Small intestine (tissue), 7 donors: ENCODE results near the gene COL6A2. TPM values are rescaled to one million over a fixed set of nuclear protein-coding genes. Genes with fewer than 3 reads are reported as not detected.

Source experiments
- DNase-seq, 2 donors: peaks; one replicate each; pipeline versions ENCODE4 v3.0.0 to v3.0.0-alpha.2; 2013
- FAIRE-seq: peaks from 2 replicates; lab custom pipeline; 2012; peaks lifted over from hg19 to GRCh38; lab: Jason Lieb, UNC
- H3K27ac ChIP-seq, 3 donors: one replicate each; pipeline ENCODE4 v1.5.1; 2013; ENCODE audit warnings: low read length in 2 of 3, mild to moderate bottlenecking in 2 of 3, control low read depth in 1 of 3, inconsistent platforms in 1 of 3, low read depth in 1 of 3, moderate library complexity in 1 of 3
- H3K27me3 ChIP-seq, 3 donors: one replicate each; pipeline ENCODE4 v1.6.1; 2013; ENCODE audit warnings: low read length in 3 of 3, inconsistent platforms in 1 of 3; ENCODE audit not compliant: control insufficient read depth in 3 of 3, insufficient read depth in 3 of 3
- H3K36me3 ChIP-seq, 3 donors: one replicate each; pipeline ENCODE4 v1.6.1; 2013; ENCODE audit warnings: low read length in 3 of 3, inconsistent platforms in 1 of 3, low read depth in 1 of 3, mild to moderate bottlenecking in 1 of 3, moderate library complexity in 1 of 3; ENCODE audit not compliant: control insufficient read depth in 3 of 3, insufficient read depth in 2 of 3
- H3K4me1 ChIP-seq, 3 donors: one replicate each; pipeline ENCODE4 v1.6.1; 2013; ENCODE audit warnings: low read length in 2 of 3, inconsistent platforms in 1 of 3, low read depth in 1 of 3, mild to moderate bottlenecking in 1 of 3, moderate library complexity in 1 of 3; ENCODE audit not compliant: control insufficient read depth in 3 of 3, insufficient read depth in 2 of 3
- H3K4me3 ChIP-seq, 3 donors: one replicate each; pipeline ENCODE4 v1.5.1; 2013; ENCODE audit warnings: low read length in 3 of 3, control low read depth in 1 of 3, inconsistent platforms in 1 of 3, low read depth in 1 of 3, mild to moderate bottlenecking in 1 of 3, moderate library complexity in 1 of 3
- H3K9me3 ChIP-seq, 2 donors: one replicate each; pipeline ENCODE4 v1.6.1; 2013; ENCODE audit warnings: low read depth in 1 of 2, low read length in 1 of 2; ENCODE audit not compliant: control insufficient read depth in 2 of 2, insufficient read depth in 1 of 2
- WGBS, 3 donors: extraction: QIAGEN DNeasy Blood & Tissue Kit; methylation state at CpG; one replicate each; pipeline ENCODE4 v1.1.7; 2013; 5-methylcytosine and 5-hydroxymethylcytosine counted together
- polyA plus RNA-seq, 4 donors: library from polyadenylated mRNA; stranded (reverse) in 3 of 4; unstranded in 1 of 4; fragments of 200-250 nt in 3 of 4; fragments of 120-200 nt in 1 of 4; gene quantifications; one replicate each; pipeline versions ENCODE4 v1.2.1 to v1.2.3, GENCODE V29; 2013
- donor health status: healthy with polysubstance abuse.
- donor health status: control.
- donor health status: control.
- donor health status: Bipolar disorder and iron deficiency.
- donor health status: healthy.

COL6A2 gene
- polyA plus RNA-seq, 4 donors = 3.8 to 159 (median 68.5) TPM

DNA sequence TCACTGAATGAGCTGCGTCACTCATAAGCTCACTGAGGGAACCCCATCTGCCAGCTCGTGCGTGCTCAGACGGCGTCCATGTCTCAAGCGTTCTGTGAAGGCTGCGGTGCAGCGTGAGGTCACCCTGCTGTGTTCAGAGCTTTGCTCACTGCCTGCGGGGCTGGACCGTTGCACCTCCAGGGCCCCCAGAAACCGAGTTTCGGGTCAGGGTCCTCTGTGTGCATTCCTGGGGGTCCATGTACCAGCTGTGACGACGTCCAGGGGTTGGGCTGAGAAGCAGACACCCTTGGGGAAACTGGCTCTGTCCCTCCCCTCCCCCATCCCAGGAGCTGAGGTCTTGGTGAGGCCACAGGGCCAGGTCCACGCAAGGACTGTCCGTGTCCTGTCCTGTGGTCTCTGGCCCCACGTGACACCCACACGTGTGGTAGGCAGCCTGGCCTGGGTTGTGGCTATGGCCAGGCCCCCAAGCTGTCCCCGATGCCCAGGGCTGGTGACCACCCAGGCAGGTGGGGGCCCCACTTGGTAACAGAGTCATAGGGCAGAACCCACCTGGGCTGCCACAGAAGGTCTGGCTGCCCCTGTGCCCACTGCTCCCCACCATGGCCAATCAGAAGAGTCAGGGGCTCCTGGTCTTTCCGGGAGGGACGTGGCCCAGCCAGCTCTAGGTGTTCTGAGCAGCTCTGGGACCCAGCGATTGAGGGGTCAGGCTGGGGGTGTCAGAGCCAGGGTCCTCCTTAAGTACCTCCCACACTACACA, 33.1 kb downstream of the COL6A2 start:
- WGBS, 3 donors = 64 to 77% (median 76%) methylated on average over 22 of the region's 22 CpGs
- Histone ChIP-seq H3K4me1 (no peaks in the 10 kb centered on the region), H3K9me3 (no peaks in the 10 kb centered on the region), H3K27me3 (no peaks in the 10 kb centered on the region), H3K36me3 (peaks cover 0 to 21% (median 0%) of the 10 kb centered on the region in 3 donors), H3K4me3 (no peak overlapping the region), H3K27ac (no peak overlapping the region)
- FAIRE-seq (no peak), DNase-seq (no peak)

DNA sequence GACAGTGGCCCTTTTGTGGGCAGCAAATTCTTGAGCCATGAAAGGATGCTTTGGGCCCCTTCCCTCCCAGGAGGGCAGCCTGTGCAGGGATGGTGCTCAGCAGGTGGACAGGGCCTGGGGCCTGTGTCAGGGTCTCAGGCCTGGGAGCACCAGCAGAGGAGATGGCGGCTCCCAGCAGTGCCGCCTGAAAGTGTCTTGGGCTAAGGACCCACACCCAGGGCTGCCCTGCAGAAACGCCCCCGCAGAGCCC, 33.6 kb downstream of the COL6A2 start:
- H3K4me1 ChIP-seq = no peaks in the 10 kb centered on the region
- WGBS, 3 donors = 81 to 91% (median 90%) methylated on average over 4 of the region's 4 CpGs
- FAIRE-seq = no peak

DNA sequence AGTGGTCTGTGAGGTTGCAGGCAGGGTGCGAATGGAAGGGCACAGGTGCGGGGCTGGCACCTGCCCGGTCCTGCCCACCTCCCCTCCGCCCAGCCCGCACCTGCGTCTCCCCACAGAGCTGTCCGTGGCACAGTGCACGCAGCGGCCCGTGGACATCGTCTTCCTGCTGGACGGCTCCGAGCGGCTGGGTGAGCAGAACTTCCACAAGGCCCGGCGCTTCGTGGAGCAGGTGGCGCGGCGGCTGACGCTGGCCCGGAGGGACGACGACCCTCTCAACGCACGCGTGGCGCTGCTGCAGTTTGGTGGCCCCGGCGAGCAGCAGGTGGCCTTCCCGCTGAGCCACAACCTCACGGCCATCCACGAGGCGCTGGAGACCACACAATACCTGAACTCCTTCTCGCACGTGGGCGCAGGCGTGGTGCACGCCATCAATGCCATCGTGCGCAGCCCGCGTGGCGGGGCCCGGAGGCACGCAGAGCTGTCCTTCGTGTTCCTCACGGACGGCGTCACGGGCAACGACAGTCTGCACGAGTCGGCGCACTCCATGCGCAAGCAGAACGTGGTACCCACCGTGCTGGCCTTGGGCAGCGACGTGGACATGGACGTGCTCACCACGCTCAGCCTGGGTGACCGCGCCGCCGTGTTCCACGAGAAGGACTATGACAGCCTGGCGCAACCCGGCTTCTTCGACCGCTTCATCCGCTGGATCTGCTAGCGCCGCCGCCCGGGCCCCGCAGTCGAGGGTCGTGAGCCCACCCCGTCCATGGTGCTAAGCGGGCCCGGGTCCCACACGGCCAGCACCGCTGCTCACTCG, 34.1 kb downstream of the COL6A2 start:
- H3K27ac ChIP-seq = no peak overlapping the region
- H3K4me1 ChIP-seq = no peaks in the 10 kb centered on the region
- 95 to 97% (median 95%) methylated on average over 83 to 85 of the region's 85 CpGs for WGBS, 3 donors
- FAIRE-seq (no peak), DNase-seq (no peak)
- peaks cover 0 to 16% (median 0%) of the 10 kb centered on the region in 3 donors for H3K36me3 ChIP-seq
- H3K9me3 ChIP-seq = no peaks in the 10 kb centered on the region
- no peaks in the 10 kb centered on the region for H3K27me3 ChIP-seq
- no peak overlapping the region for H3K4me3 ChIP-seq

More for the DNA sequence above, 33.6 kb downstream of the COL6A2 start:
- no peak overlapping the region for H3K27ac ChIP-seq
- no peaks in the 10 kb centered on the region for H3K27me3 ChIP-seq
- H3K4me3 ChIP-seq = no peak overlapping the region
- peaks cover 0 to 19% (median 0%) of the 10 kb centered on the region in 3 donors for H3K36me3 ChIP-seq
- DNase-seq = no peak
- no peaks in the 10 kb centered on the region for H3K9me3 ChIP-seq

DNA sequence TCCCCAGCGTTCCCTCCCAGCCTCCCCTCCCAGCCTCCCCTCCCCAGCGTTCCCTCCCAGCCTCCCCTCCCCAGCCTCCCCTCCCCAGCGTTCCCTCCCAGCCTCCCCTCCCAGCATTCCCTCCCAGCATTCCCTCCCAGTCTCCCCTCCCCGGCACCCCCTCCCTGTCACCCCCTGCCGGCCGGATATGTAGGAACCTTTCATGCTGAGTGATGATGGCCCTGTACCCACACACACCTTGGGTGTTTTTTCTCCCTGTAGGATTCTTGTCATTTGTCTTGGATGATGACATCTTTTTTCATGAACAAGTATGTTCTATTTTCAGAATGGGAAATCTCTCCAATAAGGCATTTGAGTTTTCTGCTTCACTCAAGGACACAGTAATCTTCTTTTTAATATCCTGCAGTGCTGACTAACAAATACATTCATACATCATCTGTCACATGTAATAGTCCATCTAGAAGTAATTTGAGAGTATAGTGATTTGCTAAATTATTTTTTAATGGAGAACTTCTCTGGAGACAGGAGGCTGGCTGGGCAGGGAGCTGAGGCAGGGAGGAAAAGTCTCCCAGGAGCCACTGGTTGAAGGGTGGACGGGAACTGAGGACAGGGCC, 38.0 kb downstream of the COL6A2 start:
- peaks cover 0 to under 1% (median 0%) of the 10 kb centered on the region in 3 donors for H3K4me1 ChIP-seq
- no peaks in the 10 kb centered on the region for H3K27me3 ChIP-seq
- H3K27ac ChIP-seq = no peak overlapping the region
- H3K4me3 ChIP-seq = no peak overlapping the region
- DNase-seq (no peak), FAIRE-seq (no peak)
- peaks cover 0 to 14% (median 0%) of the 10 kb centered on the region in 3 donors for H3K36me3 ChIP-seq
- WGBS, 3 donors = 46 to 65% (median 60%) methylated on average over 4 to 7 of the region's 7 CpGs
- no peaks in the 10 kb centered on the region for H3K9me3 ChIP-seq

DNA sequence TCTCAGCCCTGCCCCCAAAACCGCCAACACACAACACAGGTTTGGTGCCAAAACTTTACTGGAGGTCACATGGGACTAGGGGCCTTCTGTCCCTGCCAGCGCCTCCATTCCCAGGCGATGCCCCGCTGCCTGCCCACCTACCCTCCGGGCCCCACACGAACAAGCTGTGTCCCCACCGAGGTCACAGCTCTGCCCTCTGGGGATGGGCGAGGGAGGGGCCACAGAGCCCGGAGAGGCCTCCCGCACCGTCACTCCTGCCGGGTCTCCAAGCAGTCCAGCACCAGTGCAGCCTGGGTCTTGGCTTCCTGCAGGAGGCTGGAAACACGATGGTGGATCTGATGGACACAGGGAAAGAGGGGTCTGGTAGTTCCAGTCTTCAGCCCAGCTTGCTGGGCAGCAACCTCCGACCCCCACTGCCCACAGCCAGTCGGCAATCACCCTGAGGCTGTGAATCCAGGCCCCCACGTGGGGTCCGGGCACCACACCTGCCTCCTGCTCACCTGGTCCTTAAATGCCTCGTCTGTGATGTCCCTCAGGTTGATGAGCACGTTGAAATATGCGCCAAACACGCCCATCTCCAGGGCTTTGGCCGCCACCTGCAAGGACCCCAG, 38.9 kb downstream of the COL6A2 start:
- Histone ChIP-seq H3K27me3 (no peaks in the 10 kb centered on the region), H3K36me3 (peaks cover 0 to 18% (median 0%) of the 10 kb centered on the region in 3 donors), H3K9me3 (no peaks in the 10 kb centered on the region), H3K27ac (no peak overlapping the region), H3K4me3 (no peak overlapping the region), H3K4me1 (peaks cover 0 to 5% (median 0%) of the 10 kb centered on the region in 3 donors)
- 64 to 73% (median 66%) methylated on average over 22 of the region's 22 CpGs for WGBS, 3 donors
- FAIRE-seq = no peak
- DNase-seq = no peak

DNA sequence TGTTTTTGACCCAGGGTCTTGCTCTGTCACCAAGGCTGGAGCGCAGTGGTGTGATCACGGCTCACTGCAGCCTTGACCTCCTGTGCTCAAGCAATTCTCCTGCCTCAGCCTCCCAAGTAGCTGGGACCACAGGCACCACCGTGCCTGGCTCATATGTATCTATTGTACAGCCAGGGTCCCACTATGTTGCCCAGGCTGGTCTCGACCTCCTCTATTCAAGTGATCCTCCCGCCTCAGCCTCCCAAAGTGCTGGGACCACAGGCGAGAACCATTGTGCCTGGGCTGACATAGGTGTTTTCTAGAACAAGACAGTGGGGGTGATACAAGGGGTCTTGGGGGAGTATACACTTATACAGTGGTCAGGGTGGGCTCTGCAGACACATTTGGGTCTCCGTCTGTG, 40.0 kb downstream of the COL6A2 start:
- WGBS, 3 donors = 70 to 91% (median 74%) methylated on average over 7 of the region's 7 CpGs
- H3K27ac ChIP-seq = no peak overlapping the region
- no peaks in the 10 kb centered on the region for H3K27me3 ChIP-seq
- H3K4me3 ChIP-seq = no peak overlapping the region
- DNase-seq = no peak
- H3K9me3 ChIP-seq = no peaks in the 10 kb centered on the region
- no peak for FAIRE-seq
- H3K36me3 ChIP-seq = peaks cover 0 to 22% (median 0%) of the 10 kb centered on the region in 3 donors
- H3K4me1 ChIP-seq = peaks cover 0 to 5% (median 0%) of the 10 kb centered on the region in 3 donors

DNA sequence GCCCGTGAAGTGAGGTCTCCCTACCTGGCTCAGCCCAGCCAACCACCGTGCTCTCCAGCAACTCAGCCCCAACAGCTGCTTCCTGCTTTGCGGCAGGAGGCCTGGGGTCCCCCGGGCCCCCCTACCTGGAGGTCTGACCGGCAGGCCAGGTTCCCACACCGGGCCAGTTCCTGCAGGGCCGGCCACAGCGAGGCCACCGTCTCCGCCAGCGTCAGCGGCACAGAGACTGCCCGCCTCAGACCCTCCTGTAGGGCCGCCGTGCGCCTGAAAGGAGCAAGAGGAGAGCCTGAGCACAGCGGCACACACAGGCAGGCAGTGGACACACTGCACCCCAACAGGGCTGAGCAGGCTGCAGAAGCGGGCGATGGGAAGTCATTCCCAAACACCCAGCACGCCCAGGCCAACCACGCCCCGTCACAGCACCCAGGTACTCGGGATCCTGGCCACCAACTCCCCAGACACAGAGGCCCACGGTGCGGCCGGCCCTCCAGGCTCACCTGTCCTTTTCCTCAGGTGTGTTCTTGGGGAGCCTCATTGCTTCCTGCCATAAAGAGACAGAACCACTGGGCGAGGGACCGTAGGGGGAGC, 40.6 kb downstream of the COL6A2 start:
- Histone ChIP-seq H3K27ac (no peak overlapping the region), H3K36me3 (peaks cover 0 to 19% (median 0%) of the 10 kb centered on the region in 3 donors), H3K4me1 (peaks cover 0 to 6% (median 0%) of the 10 kb centered on the region in 3 donors), H3K9me3 (no peaks in the 10 kb centered on the region), H3K27me3 (no peaks in the 10 kb centered on the region), H3K4me3 (no peak overlapping the region)
- no peak for FAIRE-seq
- 80 to 87% (median 83%) methylated on average over 25 to 28 of the region's 28 CpGs for WGBS, 3 donors
- DNase-seq = no peak

DNA sequence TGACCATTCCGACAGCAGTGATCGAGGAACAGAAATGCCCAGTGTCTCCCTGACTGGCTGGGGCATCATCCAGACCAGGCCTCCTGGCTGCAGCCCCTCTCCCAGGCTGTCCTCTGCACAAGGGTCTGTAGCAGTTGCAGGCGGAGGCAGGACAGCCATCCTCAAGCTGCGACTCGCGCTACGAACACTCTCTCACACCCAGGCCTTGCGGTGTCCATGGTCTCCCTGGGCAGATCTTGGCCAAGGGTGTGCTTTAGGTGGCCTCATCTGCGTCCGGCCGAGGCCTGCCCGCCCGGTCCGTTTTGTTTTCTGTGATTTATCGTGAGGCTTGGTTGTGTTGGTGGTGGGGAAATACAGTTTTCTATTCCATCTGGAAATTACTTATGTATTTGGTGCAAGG, 41.8 kb downstream of the COL6A2 start:
- no peaks in the 10 kb centered on the region for H3K27me3 ChIP-seq
- H3K9me3 ChIP-seq = no peaks in the 10 kb centered on the region
- 87 to 90% (median 89%) methylated on average over 15 of the region's 15 CpGs for WGBS, 3 donors
- H3K4me3 ChIP-seq = no peak overlapping the region
- no peak for FAIRE-seq
- peaks cover 0 to 11% (median 0%) of the 10 kb centered on the region in 3 donors for H3K4me1 ChIP-seq
- no peak overlapping the region for H3K27ac ChIP-seq
- no peak for DNase-seq
- peaks cover 0 to 20% (median 0%) of the 10 kb centered on the region in 3 donors for H3K36me3 ChIP-seq
